Pancreas (tissue), 10 donors: ENCODE data around the gene CLEC3A. TPM values are rescaled to one million over a fixed set of nuclear protein-coding genes. Genes with fewer than 3 reads are reported as not detected.

Experiments used
- ATAC-seq, 4 donors: fragments of 200-7000 bp; cut with Tn5 transposase; one replicate each; pipeline versions ENCODE4 v1.8.0 to v1.9.1; 2020; ENCODE audit warnings: mild to moderate bottlenecking in 4 of 4, moderate library complexity in 4 of 4
- DNase-seq, 6 donors: peaks; one replicate each; pipeline ENCODE4 v3.0.0-alpha.2; 2020
- FAIRE-seq: peaks from 2 replicates; lab custom pipeline; 2012; peaks lifted over from hg19 to GRCh38; lab: Jason Lieb, UNC
- H3K27ac ChIP-seq, 4 donors: fragments of 200-600 bp; sonication (generic); 1 replicate in 3 of 4; 2 replicates in 1 of 4; pipeline versions ENCODE4 v1.5.0 to v1.8.0; 2020
- H3K27me3 ChIP-seq, 4 donors: fragments of 200-600 bp; one replicate each; pipeline ENCODE4 v1.8.0; 2021
- H3K36me3 ChIP-seq, 3 donors: fragments of 200-600 bp; sonication (generic) in 1 of 3; one replicate each; pipeline versions ENCODE4 v1.5.0 to v1.8.0; 2020 to 2021
- H3K4me1 ChIP-seq, 3 donors: fragments of 200-600 bp; one replicate each; pipeline ENCODE4 v1.8.0; 2021
- H3K4me3 ChIP-seq, 4 donors: fragments of 200-600 bp; sonication (generic) in 2 of 4; one replicate each; pipeline versions ENCODE4 v1.5.0 to v1.8.0; 2020 to 2021
- H3K9me3 ChIP-seq, 4 donors: fragments of 200-600 bp; one replicate each; pipeline ENCODE4 v1.8.0; 2021
- WGBS, 2 donors: extraction: QIAGEN DNeasy Blood & Tissue Kit; methylation state at CpG; one replicate each; pipeline ENCODE4 v1.1.7; 2013; 5-methylcytosine and 5-hydroxymethylcytosine counted together
- intact Hi-C, 3 donors: fragments of 100-400 bp; cut with DNase I; formaldehyde crosslinking; loops; one replicate each; pipeline versions ENCODE4 v1.11.1 to v1.14.2; 2022
- polyA plus RNA-seq, 2 donors: library from polyadenylated mRNA; stranded (reverse); fragments of 200-250 nt; gene quantifications; one replicate each; pipeline ENCODE4 v1.2.3, GENCODE V29; 2013
- total RNA-seq, 6 donors: library from RNA; stranded (reverse); fragmentation: NEBNext Ultra II Directional in 4 of 6; extraction: Animal tissue kit (Norgen Biotek cat#: 25700) in 4 of 6; gene quantifications; one replicate each; pipeline versions ENCODE4 v1.2.1 to v1.2.4, GENCODE V29; 2021 to 2023
- TF ChIP-seq, protein P1 (sequence below), 4 donors: fragments of 200-600 bp; sonication (generic) in 3 of 4; IDR thresholded peaks; one replicate each; pipeline versions ENCODE4 v1.5.0 to v1.8.0; 2021; ENCODE audit warnings: antibody characterized with exemption in 4 of 4
- donor health status: healthy with polysubstance abuse.
- donor health status: DM: no; HTN: no; CAD: no; lungs with moderate emphysema.
- donor health status: DM: no; HTN: no; CAD: no.
- donor health status: control.
- donor health status: control.
- donor health status: Bipolar disorder and iron deficiency.
- donor health status: DM: yes; HTN: yes; CAD: no.
- donor health status: DM: no; HTN: no; CAD: no.
- donor health status: DM: no; HTN: no; CAD: no.
- donor health status: DM: yes; HTN: yes; CAD: no.

Gene CLEC3A
- total and polyA plus RNA-seq, 8 donors, result not detected

- ATAC-seq (peak; percentile 87 to 98 (median 96)), FAIRE-seq (no peak), DNase-seq (peak; percentile 66 to 80 (median 78))
- Histone ChIP-seq H3K36me3 (no peaks in the 10 kb centered on the region), H3K27ac (no peak overlapping the region), H3K9me3 (no peaks in the 10 kb centered on the region), H3K27me3 (no peaks in the 10 kb centered on the region), H3K4me1 (no peaks in the 10 kb centered on the region), H3K4me3 (no peak overlapping the region)
- 15 to 17% methylated on average over 11 of the region's 11 CpGs for WGBS, 2 donors
- TF ChIP-seq, protein P1, sequence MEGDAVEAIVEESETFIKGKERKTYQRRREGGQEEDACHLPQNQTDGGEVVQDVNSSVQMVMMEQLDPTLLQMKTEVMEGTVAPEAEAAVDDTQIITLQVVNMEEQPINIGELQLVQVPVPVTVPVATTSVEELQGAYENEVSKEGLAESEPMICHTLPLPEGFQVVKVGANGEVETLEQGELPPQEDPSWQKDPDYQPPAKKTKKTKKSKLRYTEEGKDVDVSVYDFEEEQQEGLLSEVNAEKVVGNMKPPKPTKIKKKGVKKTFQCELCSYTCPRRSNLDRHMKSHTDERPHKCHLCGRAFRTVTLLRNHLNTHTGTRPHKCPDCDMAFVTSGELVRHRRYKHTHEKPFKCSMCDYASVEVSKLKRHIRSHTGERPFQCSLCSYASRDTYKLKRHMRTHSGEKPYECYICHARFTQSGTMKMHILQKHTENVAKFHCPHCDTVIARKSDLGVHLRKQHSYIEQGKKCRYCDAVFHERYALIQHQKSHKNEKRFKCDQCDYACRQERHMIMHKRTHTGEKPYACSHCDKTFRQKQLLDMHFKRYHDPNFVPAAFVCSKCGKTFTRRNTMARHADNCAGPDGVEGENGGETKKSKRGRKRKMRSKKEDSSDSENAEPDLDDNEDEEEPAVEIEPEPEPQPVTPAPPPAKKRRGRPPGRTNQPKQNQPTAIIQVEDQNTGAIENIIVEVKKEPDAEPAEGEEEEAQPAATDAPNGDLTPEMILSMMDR (IDR thresholded peaks at IDR 0.05), result peak; percentile 63 to 82 (median 72)
- intact Hi-C loops, result no loop called here
These were observed 19.3 kb upstream of the CLEC3A start for GRCh38 chr16:78002915-78003538.

DNA sequence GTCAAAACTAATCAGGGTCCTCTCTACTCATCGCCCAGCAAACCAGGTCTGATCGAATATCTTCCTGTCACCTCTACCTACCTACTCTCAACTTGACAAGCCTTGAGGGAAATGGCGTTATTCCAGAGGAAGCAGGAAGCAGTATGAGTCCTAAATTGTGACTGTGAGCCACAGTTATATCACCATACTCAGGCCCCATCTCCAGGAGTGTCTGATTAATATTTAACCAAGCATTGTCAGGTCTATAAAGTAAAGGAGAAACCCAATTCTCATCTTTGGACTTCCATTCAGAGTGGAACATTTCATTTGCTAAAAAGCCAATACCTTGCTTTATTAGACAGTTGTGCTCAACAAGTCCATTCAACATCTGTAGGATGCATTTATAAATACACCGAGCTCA, 17.8 kb upstream of the CLEC3A start:
- Histone ChIP-seq H3K9me3 (no peaks in the 10 kb centered on the region), H3K4me3 (no peak overlapping the region), H3K27ac (no peak overlapping the region), H3K36me3 (no peaks in the 10 kb centered on the region), H3K4me1 (no peaks in the 10 kb centered on the region), H3K27me3 (no peaks in the 10 kb centered on the region)
- intact Hi-C loops, result no loop called here
- TF ChIP-seq, protein P1 (IDR thresholded peaks at IDR 0.05), result no peak
- ATAC-seq (no peak), FAIRE-seq (no peak), DNase-seq (no peak)
- WGBS, 2 donors, result 51 to 59% methylated on average over 4 of the region's 4 CpGs

- TF ChIP-seq, protein P1 (IDR thresholded peaks at IDR 0.05), result no peak
- WGBS, 2 donors, result 52 to 59% methylated on average over 5 of the region's 5 CpGs
- Histone ChIP-seq H3K4me3 (no peak overlapping the region), H3K27ac (no peak overlapping the region), H3K4me1 (no peaks in the 10 kb centered on the region), H3K9me3 (no peaks in the 10 kb centered on the region), H3K36me3 (no peaks in the 10 kb centered on the region), H3K27me3 (no peaks in the 10 kb centered on the region)
- no peak for DNase-seq
- ATAC-seq, result no peak
- FAIRE-seq, result no peak
- intact Hi-C loops, result no loop called here
These were observed 16.5 kb upstream of the CLEC3A start for GRCh38 chr16:78005881-78006280.

DNA sequence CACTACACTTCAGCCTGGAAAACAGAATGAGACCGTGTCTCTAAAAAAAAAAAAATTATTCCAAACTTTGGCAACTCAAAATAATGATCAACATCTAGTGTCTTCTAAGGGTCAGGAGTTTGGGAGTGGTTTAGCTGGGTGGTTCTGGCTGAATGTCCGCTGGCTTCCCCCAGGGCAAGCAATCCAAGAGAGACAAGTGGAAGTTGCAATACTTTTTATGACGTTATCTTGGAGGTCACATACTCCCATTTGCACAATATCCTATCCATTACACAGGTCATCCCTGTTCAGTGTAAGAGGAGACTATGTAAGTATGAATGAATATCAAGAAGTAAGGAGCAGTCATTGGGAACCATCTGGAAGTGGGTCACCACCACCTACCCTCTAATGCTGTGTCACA, 15.2 kb upstream of the CLEC3A start:
- no peak for FAIRE-seq
- Histone ChIP-seq H3K27ac (no peak overlapping the region), H3K27me3 (no peaks in the 10 kb centered on the region), H3K4me3 (no peak overlapping the region), H3K36me3 (no peaks in the 10 kb centered on the region), H3K4me1 (no peaks in the 10 kb centered on the region), H3K9me3 (no peaks in the 10 kb centered on the region)
- no peak for ATAC-seq
- intact Hi-C loops, result no loop called here
- WGBS, 2 donors, result 58 to 71% methylated on average over 3 of the region's 3 CpGs
- TF ChIP-seq, protein P1 (IDR thresholded peaks at IDR 0.05), result no peak
- DNase-seq, result no peak

DNA sequence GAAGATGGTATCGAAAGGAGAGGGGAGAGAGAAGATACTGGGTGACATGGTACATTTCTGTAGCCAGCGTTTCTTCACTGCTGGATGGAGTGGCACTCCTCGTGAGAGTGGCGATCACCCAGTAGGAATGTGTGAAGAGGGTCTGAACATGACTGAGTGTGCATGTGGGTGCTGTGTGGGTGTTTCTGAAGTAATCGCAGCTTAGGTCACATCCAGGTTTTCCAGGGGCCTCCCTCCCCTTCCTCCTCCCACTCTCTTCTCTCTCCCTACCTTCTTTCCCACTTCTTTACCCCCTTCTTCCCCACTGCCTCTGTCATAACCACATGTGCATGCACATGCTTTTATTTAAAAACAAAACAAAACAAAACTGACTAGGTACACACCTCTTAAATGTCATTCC, 1.8 kb downstream of the CLEC3A start:
- Histone ChIP-seq H3K27ac (no peak overlapping the region), H3K4me3 (no peak overlapping the region), H3K27me3 (peaks cover 0 to 5% (median 0%) of the 10 kb centered on the region in 4 donors), H3K36me3 (no peaks in the 10 kb centered on the region), H3K9me3 (no peaks in the 10 kb centered on the region), H3K4me1 (no peaks in the 10 kb centered on the region)
- no peak for DNase-seq
- FAIRE-seq, result no peak
- no peak for ATAC-seq
- intact Hi-C loops, result no loop called here
- TF ChIP-seq, protein P1 (IDR thresholded peaks at IDR 0.05), result no peak
- whole genome bisulfite sequencing, 2 donors, result 73 to 79% methylated on average over 5 of the region's 5 CpGs
